SK-N-SH treated with all-trans-retinoic acid at 6 μM for 48 hours (cell line): Measurements from ENCODE around the gene MTUS2.

ENCODE experiments used
- BACH2 ChIP-seq: fragments of 250-450 bp; sonication (Bioruptor Pico); IDR thresholded peaks from 2 replicates; pipeline ENCODE4 v1.9.0; 2021; ENCODE audit warnings: mild to moderate bottlenecking, borderline replicate concordance
- CSDC2 ChIP-seq: fragments of 250-450 bp; sonication (Bioruptor Pico); IDR thresholded peaks from 2 replicates; pipeline ENCODE4 v1.5.0; 2020; ENCODE audit warnings: mild to moderate bottlenecking, moderate library complexity
- CSRNP3 ChIP-seq: fragments of 250-450 bp; sonication (Bioruptor Pico); IDR thresholded peaks from 2 replicates; pipeline ENCODE4 v1.5.1; 2021; ENCODE audit warnings: mild to moderate bottlenecking, moderate library complexity
- ESRRG ChIP-seq: fragments of 250-450 bp; sonication (Bioruptor Pico); IDR thresholded peaks from 2 replicates; pipeline ENCODE4 v1.6.1; 2021; ENCODE audit warnings: mild to moderate bottlenecking
- OSR1 ChIP-seq: fragments of 250-450 bp; sonication (Bioruptor Pico); IDR thresholded peaks from 2 replicates; pipeline ENCODE4 v1.8.0; 2022; ENCODE audit warnings: moderate library complexity, mild to moderate bottlenecking, inconsistent platforms
- RARB ChIP-seq: fragments of 250-450 bp; sonication (Bioruptor Pico); IDR thresholded peaks from 2 replicates; pipeline ENCODE4 v1.8.0; 2021; ENCODE audit warnings: mild to moderate bottlenecking, moderate library complexity
- SNAI2 ChIP-seq: fragments of 250-450 bp; sonication (Bioruptor Pico); IDR thresholded peaks from 2 replicates; pipeline ENCODE4 v1.5.0; 2020; ENCODE audit warnings: mild to moderate bottlenecking, moderate library complexity
- TCF4 ChIP-seq: fragments of 250-450 bp; sonication (Bioruptor Pico); IDR thresholded peaks from 2 replicates; pipeline ENCODE4 v1.8.0; 2021; ENCODE audit warnings: mild to moderate bottlenecking, moderate library complexity, borderline replicate concordance
- TOX ChIP-seq: fragments of 250-450 bp; sonication (Bioruptor Pico); IDR thresholded peaks from 2 replicates; pipeline ENCODE4 v1.8.0; 2021; ENCODE audit warnings: mild to moderate bottlenecking, moderate library complexity, borderline replicate concordance
- TF ChIP-seq, protein P1 (sequence below): fragments of 250-450 bp; sonication (Bioruptor Pico); IDR thresholded peaks from 2 replicates; pipeline ENCODE4 v1.8.0; 2020; ENCODE audit warnings: mild to moderate bottlenecking, moderate library complexity, borderline replicate concordance

GRCh38 chr13:28856287-28856686, 36.1 kb downstream of the MTUS2 start:
- TF ChIP-seq TOX (no peak), ESRRG (CRISPR knock-in tag) (no peak), OSR1 (CRISPR knock-in tag) (no peak), BACH2 (CRISPR knock-in tag) (no peak), CSDC2 (CRISPR knock-in tag) (no peak), SNAI2 (CRISPR knock-in tag) (no peak), CSRNP3 (CRISPR knock-in tag) (no peak), RARB (CRISPR knock-in tag) (no peak), TCF4 (CRISPR knock-in tag) (no peak)
- TF ChIP-seq, protein P1, sequence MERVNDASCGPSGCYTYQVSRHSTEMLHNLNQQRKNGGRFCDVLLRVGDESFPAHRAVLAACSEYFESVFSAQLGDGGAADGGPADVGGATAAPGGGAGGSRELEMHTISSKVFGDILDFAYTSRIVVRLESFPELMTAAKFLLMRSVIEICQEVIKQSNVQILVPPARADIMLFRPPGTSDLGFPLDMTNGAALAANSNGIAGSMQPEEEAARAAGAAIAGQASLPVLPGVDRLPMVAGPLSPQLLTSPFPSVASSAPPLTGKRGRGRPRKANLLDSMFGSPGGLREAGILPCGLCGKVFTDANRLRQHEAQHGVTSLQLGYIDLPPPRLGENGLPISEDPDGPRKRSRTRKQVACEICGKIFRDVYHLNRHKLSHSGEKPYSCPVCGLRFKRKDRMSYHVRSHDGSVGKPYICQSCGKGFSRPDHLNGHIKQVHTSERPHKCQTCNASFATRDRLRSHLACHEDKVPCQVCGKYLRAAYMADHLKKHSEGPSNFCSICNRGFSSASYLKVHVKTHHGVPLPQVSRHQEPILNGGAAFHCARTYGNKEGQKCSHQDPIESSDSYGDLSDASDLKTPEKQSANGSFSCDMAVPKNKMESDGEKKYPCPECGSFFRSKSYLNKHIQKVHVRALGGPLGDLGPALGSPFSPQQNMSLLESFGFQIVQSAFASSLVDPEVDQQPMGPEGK (CRISPR knock-in tag), result no peak
